Islet precursor cell (in vitro differentiated cells): ENCODE measurements around the gene LGALS14.
"Not testable (repeated sequence)": the region's sequence is repeated elsewhere in the genome, so short reads cannot be mapped to it uniquely, and the experiment has no call there.

Source experiments
- DNase-seq: peaks from one replicate; pipeline ENCODE4 v3.0.0-alpha.2; 2018

The LGALS14 gene

GRCh38 chr19:39696387-39696786 is 7.9 kb upstream of the LGALS14 start:
- no peak for DNase-seq

- DNase-seq, result no peak
Observed at GRCh38 chr19:39698535-39698934, 5.7 kb upstream of the LGALS14 start.

GRCh38 chr19:39701291-39701690 is 3.0 kb upstream of the LGALS14 start:
- DNase-seq, result no peak

GRCh38 chr19:39705578-39706188 is 1.4 kb downstream of the LGALS14 start:
- DNase-seq, result no peak

GRCh38 chr19:39708594-39708993 is 4.3 kb downstream of the LGALS14 start:
- DNase-seq, result no peak

GRCh38 chr19:39709026-39709872 is 5.0 kb downstream of the LGALS14 start:
- DNase-seq, result peak; percentile 63

- DNase-seq, result no peak
Observed at GRCh38 chr19:39710333-39710890, 6.1 kb downstream of the LGALS14 start.

GRCh38 chr19:39720144-39720543 is 15.9 kb downstream of the LGALS14 start:
- not testable (repeated sequence) for DNase-seq

GRCh38 chr19:39725995-39726394 is 21.7 kb downstream of the LGALS14 start:
- no peak for DNase-seq

GRCh38 chr19:39727070-39727800 is 23.0 kb downstream of the LGALS14 start:
- DNase-seq, result no peak

GRCh38 chr19:39728040-39728439 is 23.8 kb downstream of the LGALS14 start:
- no peak for DNase-seq

GRCh38 chr19:39729594-39729993 is 25.3 kb downstream of the LGALS14 start:
- no peak for DNase-seq

GRCh38 chr19:39731685-39732084 is 27.4 kb downstream of the LGALS14 start:
- no peak for DNase-seq

- DNase-seq, result no peak
Observed at GRCh38 chr19:39733841-39734240, 29.6 kb downstream of the LGALS14 start.

- DNase-seq, result no peak
Observed at GRCh38 chr19:39735688-39736087, 31.4 kb downstream of the LGALS14 start.

- no peak for DNase-seq
Observed at GRCh38 chr19:39736088-39736487, 31.8 kb downstream of the LGALS14 start.

GRCh38 chr19:39737351-39737750 is 33.1 kb downstream of the LGALS14 start:
- DNase-seq, result no peak

GRCh38 chr19:39737891-39738290 is 33.6 kb downstream of the LGALS14 start, which contains the start of gene CLC:
Gene CLC, minus strand, starts transcription at chr19:39738029. Its CDS starts 77 bp downstream, at chr19:39737952.
- DNase-seq, result no peak

GRCh38 chr19:39738814-39739213 is 34.5 kb downstream of the LGALS14 start:
- DNase-seq, result no peak

GRCh38 chr19:39740395-39740794 is 36.1 kb downstream of the LGALS14 start:
- no peak for DNase-seq

GRCh38 chr19:39745643-39746042 is 41.4 kb downstream of the LGALS14 start:
- no peak for DNase-seq

GRCh38 chr19:39746836-39747529 is 42.7 kb downstream of the LGALS14 start:
- DNase-seq, result no peak

- no peak for DNase-seq
Observed at GRCh38 chr19:39749981-39750380, 45.7 kb downstream of the LGALS14 start.
